Ascending aorta (tissue), 2 donors: ENCODE results near the gene SCAI. TPM values are rescaled to one million over a fixed set of nuclear protein-coding genes. Genes with fewer than 3 reads are reported as not detected.

Experiments
- DNase-seq, 2 donors: peaks; one replicate each; pipeline ENCODE4 v3.0.0-alpha.2; 2019; ENCODE audit warnings: low spot score in 2 of 2
- H3K27ac ChIP-seq, 2 donors: fragments of 200-600 bp; sonication (generic); one replicate each; pipeline ENCODE4 v1.5.1; 2016 to 2017; ENCODE audit warnings: mild to moderate bottlenecking in 1 of 2
- H3K27me3 ChIP-seq: fragments of 200-600 bp; sonication (generic); one replicate; pipeline ENCODE4 v1.5.1; 2017
- H3K36me3 ChIP-seq, 2 donors: fragments of 200-600 bp; sonication (generic); one replicate each; pipeline ENCODE4 v1.5.1; 2016
- H3K4me1 ChIP-seq, 2 donors: fragments of 200-600 bp; sonication (generic); one replicate each; pipeline ENCODE4 v1.5.1; 2016 to 2017; ENCODE audit warnings: mild to moderate bottlenecking in 1 of 2
- H3K4me3 ChIP-seq, 2 donors: fragments of 200-600 bp; sonication (generic); one replicate each; pipeline ENCODE4 v1.5.1; 2016 to 2017; ENCODE audit warnings: mild to moderate bottlenecking in 1 of 2
- H3K9me3 ChIP-seq, 2 donors: fragments of 200-600 bp; sonication (generic); one replicate each; pipeline ENCODE4 v1.5.1; 2016
- CTCF ChIP-seq, 3 experiments: fragments of 200-600 bp in 2 of 3; fragments of 450-650 bp in 1 of 3; sonication (generic) in 2 of 3; IDR thresholded peaks; one replicate each; pipeline ENCODE4 v1.5.1; 2016 to 2019; ENCODE audit warnings: antibody characterized with exemption in 3 of 3, mild to moderate bottlenecking in 1 of 3, moderate library complexity in 1 of 3
- intact Hi-C: fragments of 100-400 bp; cut with DNase I; formaldehyde crosslinking; loops from one replicate; pipeline ENCODE4 v1.15.1; 2023
- total RNA-seq: library from RNA; depleted of rRNA; stranded (reverse); fragments of >200 nt; gene quantifications from one replicate; pipeline ENCODE4 v1.1.0, GENCODE V29; 2016

Gene SCAI
- total RNA-seq, 1 donor from 2014 or later = 2.4 TPM

DNA sequence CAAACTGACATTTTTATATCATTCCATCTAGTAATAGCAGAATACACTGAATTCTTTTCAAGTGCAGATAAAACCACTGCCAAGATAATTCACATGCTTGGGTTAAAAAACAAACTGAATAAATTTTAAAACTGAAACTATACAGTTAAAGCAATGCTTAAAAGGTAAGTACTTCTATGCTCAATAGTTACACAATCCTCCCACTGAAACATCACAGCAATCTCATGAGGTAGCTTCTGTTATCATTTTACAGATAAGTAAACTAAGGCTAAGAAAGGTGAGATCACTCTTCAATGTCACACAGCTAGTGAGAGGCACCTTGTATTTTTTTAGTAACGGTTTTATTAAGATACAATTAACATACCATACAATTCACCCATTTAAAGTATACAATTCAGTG, 189.1 kb downstream of the SCAI start:
- intact Hi-C loops = no loop called here
- H3K27ac ChIP-seq = no peak overlapping the region
- no peaks in the 10 kb centered on the region for H3K27me3 ChIP-seq
- no peaks in the 10 kb centered on the region for H3K4me1 ChIP-seq
- H3K4me3 ChIP-seq = no peak overlapping the region
- no peak for DNase-seq
- H3K9me3 ChIP-seq = no peaks in the 10 kb centered on the region
- no peaks in the 10 kb centered on the region for H3K36me3 ChIP-seq
- TF ChIP-seq CTCF (IDR thresholded peaks at IDR 0.05) = no peak

GRCh38 chr9:124950050-124950718, 193.1 kb downstream of the SCAI start:
- Histone ChIP-seq H3K9me3 (no peaks in the 10 kb centered on the region), H3K27ac (no peak overlapping the region), H3K4me1 (no peaks in the 10 kb centered on the region), H3K27me3 (no peaks in the 10 kb centered on the region), H3K4me3 (no peak overlapping the region), H3K36me3 (no peaks in the 10 kb centered on the region)
- no peak for TF ChIP-seq CTCF (IDR thresholded peaks at IDR 0.05)
- DNase-seq = no peak
- intact Hi-C loops = no loop called here

- Histone ChIP-seq H3K27ac (no peak overlapping the region), H3K27me3 (no peaks in the 10 kb centered on the region), H3K9me3 (no peaks in the 10 kb centered on the region), H3K36me3 (no peaks in the 10 kb centered on the region), H3K4me1 (no peaks in the 10 kb centered on the region), H3K4me3 (no peak overlapping the region)
- DNase-seq = no peak
- intact Hi-C loops = loop anchor here (10.0 kb wide), 2 partner anchors 535 to 795 kb away; partner anchors contain the start of genes PBX3 and PSMB7
- TF ChIP-seq CTCF (IDR thresholded peaks at IDR 0.05) = no peak
Measured at GRCh38 chr9:124949387-124949786, 193.9 kb downstream of the SCAI start.

DNA sequence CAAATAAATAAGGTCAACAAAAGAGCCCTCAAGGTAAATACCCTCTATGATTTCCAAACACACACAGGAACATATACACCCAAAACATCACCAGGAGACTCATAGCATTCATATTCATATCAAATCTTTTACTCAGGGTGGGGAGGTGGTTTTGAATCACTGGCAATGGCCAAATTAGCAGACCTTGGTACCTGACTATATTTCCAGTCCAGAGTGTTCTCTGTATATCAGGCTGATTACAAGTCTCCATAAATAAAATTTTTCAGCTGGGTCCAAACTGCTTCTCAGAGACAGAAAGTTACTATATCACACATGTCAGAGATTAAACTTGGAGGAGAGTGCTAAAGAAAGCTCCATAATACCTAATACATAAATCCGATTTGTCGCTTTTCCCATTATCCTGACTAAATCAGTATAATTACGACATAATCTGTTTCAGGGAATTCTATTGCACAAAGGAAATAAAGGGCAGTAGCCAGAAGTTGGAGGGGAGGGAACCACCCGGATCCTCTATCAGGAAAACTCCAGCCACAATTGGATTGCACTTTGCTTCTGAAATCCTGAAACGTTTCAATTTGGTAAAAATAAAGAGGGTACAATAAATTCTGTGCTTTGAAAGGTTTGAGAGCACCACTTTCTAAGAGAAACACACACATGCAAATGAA, 195.5 kb downstream of the SCAI start:
- intact Hi-C loops = loop anchor here (10.0 kb wide), 2 partner anchors 533 to 797 kb away; partner anchors contain the start of genes PBX3 and PSMB7
- H3K36me3 ChIP-seq = no peaks in the 10 kb centered on the region
- DNase-seq = no peak
- H3K27me3 ChIP-seq = no peaks in the 10 kb centered on the region
- H3K27ac ChIP-seq = no peak overlapping the region
- H3K9me3 ChIP-seq = no peaks in the 10 kb centered on the region
- H3K4me1 ChIP-seq = no peaks in the 10 kb centered on the region
- H3K4me3 ChIP-seq = no peak overlapping the region
- no peak for TF ChIP-seq CTCF (IDR thresholded peaks at IDR 0.05)

GRCh38 chr9:124946167-124946566, 197.2 kb downstream of the SCAI start:
- no peaks in the 10 kb centered on the region for H3K27me3 ChIP-seq
- no peak overlapping the region for H3K4me3 ChIP-seq
- no peak for TF ChIP-seq CTCF (IDR thresholded peaks at IDR 0.05)
- H3K4me1 ChIP-seq = peaks cover 3 to 4% of the 10 kb centered on the region in 2 donors
- DNase-seq = no peak
- no peak overlapping the region for H3K27ac ChIP-seq
- intact Hi-C loops = loop anchor here (10.0 kb wide), 2 partner anchors 531 to 799 kb away; partner anchors contain the start of genes PBX3 and PSMB7
- H3K9me3 ChIP-seq = no peaks in the 10 kb centered on the region
- no peaks in the 10 kb centered on the region for H3K36me3 ChIP-seq
